Central memory CD8-positive, alpha-beta T cell (primary cell): Measurements from ENCODE around the gene DUSP1.

Experiments
- ATAC-seq: fragments of 150-1000 bp; cut with Tn5 transposase; replicated peaks from 2 replicates; pipeline ENCODE4 v1.10.0; 2022; ENCODE audit warnings: mild to moderate bottlenecking, moderate FRiP score, moderate number of reproducible peaks; ENCODE audit not compliant: poor library complexity, severe bottlenecking; ENCODE audit errors: extremely low read depth
- DNase-seq, 2 donors: peaks; one replicate each; pipeline ENCODE4 v3.0.0; 2021; ENCODE audit warnings: low spot score in 2 of 2
- H3K27ac Mint-ChIP-seq: one replicate; pipeline ENCODE4 v1.8.0; 2022; ENCODE audit warnings: low read depth, mild to moderate bottlenecking, moderate library complexity, mixed read lengths
- H3K27me3 Mint-ChIP-seq: one replicate; pipeline ENCODE4 v1.8.0; 2022; ENCODE audit warnings: mixed read lengths
- H3K36me3 Mint-ChIP-seq: one replicate; pipeline ENCODE4 v1.8.0; 2022; ENCODE audit warnings: mild to moderate bottlenecking, moderate library complexity, mixed read lengths; ENCODE audit not compliant: insufficient read depth
- H3K4me1 Mint-ChIP-seq: one replicate; pipeline ENCODE4 v1.8.0; 2022; ENCODE audit warnings: mixed read lengths
- H3K4me3 Mint-ChIP-seq: one replicate; pipeline ENCODE4 v1.8.0; 2022; ENCODE audit warnings: mild to moderate bottlenecking, moderate library complexity, mixed read lengths
- H3K9me3 Mint-ChIP-seq: one replicate; pipeline ENCODE4 v1.8.0; 2022; ENCODE audit warnings: mixed read lengths

The DUSP1 gene

GRCh38 chr5:172735141-172735831, 35.7 kb downstream of the DUSP1 start:
- peaks cover 8% of the 10 kb centered on the region for H3K4me1 Mint-ChIP-seq
- ATAC-seq (no peak), DNase-seq (no peak)
- no peak overlapping the region for H3K27ac Mint-ChIP-seq
- no peaks in the 10 kb centered on the region for H3K27me3 Mint-ChIP-seq
- no peak overlapping the region for H3K4me3 Mint-ChIP-seq
- H3K9me3 Mint-ChIP-seq = no peaks in the 10 kb centered on the region
- H3K36me3 Mint-ChIP-seq = peaks cover 2% of the 10 kb centered on the region

- DNase-seq (no peak), ATAC-seq (no peak)
- Mint-ChIP-seq H3K4me1 (peaks cover 8% of the 10 kb centered on the region), H3K4me3 (no peak overlapping the region), H3K27ac (no peak overlapping the region), H3K27me3 (no peaks in the 10 kb centered on the region), H3K36me3 (peaks cover 2% of the 10 kb centered on the region), H3K9me3 (no peaks in the 10 kb centered on the region)
These were observed 37.0 kb downstream of the DUSP1 start for GRCh38 chr5:172733974-172734346.

GRCh38 chr5:172733131-172733973, 37.6 kb downstream of the DUSP1 start:
- H3K27me3 Mint-ChIP-seq = no peaks in the 10 kb centered on the region
- peaks cover 2% of the 10 kb centered on the region for H3K36me3 Mint-ChIP-seq
- H3K27ac Mint-ChIP-seq = no peak overlapping the region
- ATAC-seq (no peak), DNase-seq (no peak)
- H3K9me3 Mint-ChIP-seq = no peaks in the 10 kb centered on the region
- H3K4me3 Mint-ChIP-seq = no peak overlapping the region
- H3K4me1 Mint-ChIP-seq = peaks cover 8% of the 10 kb centered on the region

GRCh38 chr5:172732201-172732865, 38.7 kb downstream of the DUSP1 start:
- DNase-seq = no peak
- no peak for ATAC-seq
- no peak overlapping the region for H3K4me3 Mint-ChIP-seq
- no peak overlapping the region for H3K27ac Mint-ChIP-seq
- H3K9me3 Mint-ChIP-seq = no peaks in the 10 kb centered on the region
- peaks cover 8% of the 10 kb centered on the region for H3K4me1 Mint-ChIP-seq
- no peaks in the 10 kb centered on the region for H3K27me3 Mint-ChIP-seq
- peaks cover 2% of the 10 kb centered on the region for H3K36me3 Mint-ChIP-seq

- Mint-ChIP-seq H3K4me3 (no peak overlapping the region), H3K36me3 (peaks cover 2% of the 10 kb centered on the region), H3K9me3 (no peaks in the 10 kb centered on the region), H3K4me1 (peaks cover 8% of the 10 kb centered on the region), H3K27me3 (no peaks in the 10 kb centered on the region), H3K27ac (no peak overlapping the region)
- DNase-seq = no peak
- no peak for ATAC-seq
These were observed 39.3 kb downstream of the DUSP1 start for GRCh38 chr5:172731680-172732074.

- Mint-ChIP-seq H3K27me3 (no peaks in the 10 kb centered on the region), H3K27ac (no peak overlapping the region), H3K36me3 (peaks cover 2% of the 10 kb centered on the region), H3K4me3 (no peak overlapping the region), H3K9me3 (no peaks in the 10 kb centered on the region), H3K4me1 (peaks cover 8% of the 10 kb centered on the region)
- DNase-seq (no peak), ATAC-seq (no peak)
These were observed 39.9 kb downstream of the DUSP1 start for GRCh38 chr5:172730981-172731679.

- no peak overlapping the region for H3K4me3 Mint-ChIP-seq
- peaks cover 8% of the 10 kb centered on the region for H3K4me1 Mint-ChIP-seq
- no peaks in the 10 kb centered on the region for H3K27me3 Mint-ChIP-seq
- no peak for ATAC-seq
- no peak for DNase-seq
- peaks cover 2% of the 10 kb centered on the region for H3K36me3 Mint-ChIP-seq
- no peaks in the 10 kb centered on the region for H3K9me3 Mint-ChIP-seq
- H3K27ac Mint-ChIP-seq = no peak overlapping the region
These were observed 40.8 kb downstream of the DUSP1 start for GRCh38 chr5:172730222-172730621.

GRCh38 chr5:172729588-172729987, 41.4 kb downstream of the DUSP1 start:
- ATAC-seq = no peak
- no peak overlapping the region for H3K27ac Mint-ChIP-seq
- no peak for DNase-seq
- H3K36me3 Mint-ChIP-seq = peaks cover 2% of the 10 kb centered on the region
- peaks cover 8% of the 10 kb centered on the region for H3K4me1 Mint-ChIP-seq
- no peaks in the 10 kb centered on the region for H3K9me3 Mint-ChIP-seq
- H3K4me3 Mint-ChIP-seq = no peak overlapping the region
- H3K27me3 Mint-ChIP-seq = no peaks in the 10 kb centered on the region

GRCh38 chr5:172728481-172729241, 42.3 kb downstream of the DUSP1 start:
- H3K27me3 Mint-ChIP-seq = no peaks in the 10 kb centered on the region
- DNase-seq = no peak
- peak overlapping the region; percentile 32 for H3K27ac Mint-ChIP-seq
- H3K4me3 Mint-ChIP-seq = no peak overlapping the region
- H3K9me3 Mint-ChIP-seq = no peaks in the 10 kb centered on the region
- peaks cover 9% of the 10 kb centered on the region for H3K4me1 Mint-ChIP-seq
- no peak for ATAC-seq
- H3K36me3 Mint-ChIP-seq = peaks cover 2% of the 10 kb centered on the region

GRCh38 chr5:172727551-172727950, 43.4 kb downstream of the DUSP1 start:
- H3K27ac Mint-ChIP-seq = no peak overlapping the region
- no peaks in the 10 kb centered on the region for H3K9me3 Mint-ChIP-seq
- ATAC-seq (no peak), DNase-seq (no peak)
- no peak overlapping the region for H3K4me3 Mint-ChIP-seq
- peaks cover 2% of the 10 kb centered on the region for H3K36me3 Mint-ChIP-seq
- peaks cover 10% of the 10 kb centered on the region for H3K4me1 Mint-ChIP-seq
- no peaks in the 10 kb centered on the region for H3K27me3 Mint-ChIP-seq

- H3K4me1 Mint-ChIP-seq = peaks cover 15% of the 10 kb centered on the region
- DNase-seq = no peak
- no peak overlapping the region for H3K27ac Mint-ChIP-seq
- H3K27me3 Mint-ChIP-seq = no peaks in the 10 kb centered on the region
- peaks cover 2% of the 10 kb centered on the region for H3K36me3 Mint-ChIP-seq
- no peak for ATAC-seq
- H3K4me3 Mint-ChIP-seq = no peak overlapping the region
- H3K9me3 Mint-ChIP-seq = no peaks in the 10 kb centered on the region
These were observed 44.0 kb downstream of the DUSP1 start for GRCh38 chr5:172726966-172727365.

GRCh38 chr5:172725785-172726184, 45.2 kb downstream of the DUSP1 start:
- no peak for DNase-seq
- H3K4me1 Mint-ChIP-seq = peaks cover 22% of the 10 kb centered on the region
- H3K27ac Mint-ChIP-seq = no peak overlapping the region
- no peak overlapping the region for H3K4me3 Mint-ChIP-seq
- H3K9me3 Mint-ChIP-seq = no peaks in the 10 kb centered on the region
- H3K36me3 Mint-ChIP-seq = peaks cover 2% of the 10 kb centered on the region
- H3K27me3 Mint-ChIP-seq = no peaks in the 10 kb centered on the region
- no peak for ATAC-seq
